SK-N-SH treated with all-trans-retinoic acid at 6 μM for 48 hours (cell line): Measurements from ENCODE around the gene SDK1.

Source experiments
- ATAC-seq: fragments of 200-7000 bp; cut with Tn5 transposase; 3 replicates; pipeline ENCODE4 v1.9.1; 2020; ENCODE audit warnings: mild to moderate bottlenecking, moderate library complexity
- ARNTL ChIP-seq: fragments of 450-650 bp; formaldehyde crosslinking; IDR thresholded peaks from 2 replicates; pipeline ENCODE4 v1.5.0; 2020; ENCODE audit warnings: low read depth, mild to moderate bottlenecking, moderate library complexity, borderline replicate concordance
- CSDC2 ChIP-seq: fragments of 250-450 bp; sonication (Bioruptor Pico); IDR thresholded peaks from 2 replicates; pipeline ENCODE4 v1.5.0; 2020; ENCODE audit warnings: mild to moderate bottlenecking, moderate library complexity
- ESRRG ChIP-seq: fragments of 250-450 bp; sonication (Bioruptor Pico); IDR thresholded peaks from 2 replicates; pipeline ENCODE4 v1.6.1; 2021; ENCODE audit warnings: mild to moderate bottlenecking
- GLIS3 ChIP-seq: fragments of 250-450 bp; sonication (Bioruptor Pico); IDR thresholded peaks from 2 replicates; pipeline ENCODE4 v1.5.0; 2020; ENCODE audit warnings: mild to moderate bottlenecking, moderate library complexity
- ISL1 ChIP-seq: fragments of 250-450 bp; sonication (Bioruptor Pico); IDR thresholded peaks from 2 replicates; pipeline ENCODE4 v2.1.2; 2022; ENCODE audit warnings: mild to moderate bottlenecking, moderate library complexity
- PPARA ChIP-seq: fragments of 250-450 bp; sonication (Bioruptor Pico); IDR thresholded peaks from 2 replicates; pipeline ENCODE4 v1.5.0; 2020; ENCODE audit warnings: mild to moderate bottlenecking, borderline replicate concordance
- SNAI2 ChIP-seq: fragments of 250-450 bp; sonication (Bioruptor Pico); IDR thresholded peaks from 2 replicates; pipeline ENCODE4 v1.5.0; 2020; ENCODE audit warnings: mild to moderate bottlenecking, moderate library complexity
- TCF4 ChIP-seq: fragments of 250-450 bp; sonication (Bioruptor Pico); IDR thresholded peaks from 2 replicates; pipeline ENCODE4 v1.8.0; 2021; ENCODE audit warnings: mild to moderate bottlenecking, moderate library complexity, borderline replicate concordance
- TOX ChIP-seq: fragments of 250-450 bp; sonication (Bioruptor Pico); IDR thresholded peaks from 2 replicates; pipeline ENCODE4 v1.8.0; 2021; ENCODE audit warnings: mild to moderate bottlenecking, moderate library complexity, borderline replicate concordance
- ZC3H10 ChIP-seq: fragments of 250-450 bp; sonication (Bioruptor Pico); IDR thresholded peaks from 2 replicates; pipeline ENCODE4 v1.5.1; 2021; ENCODE audit warnings: mild to moderate bottlenecking, moderate library complexity
- ZFP3 ChIP-seq: fragments of 250-450 bp; sonication (Bioruptor Pico); IDR thresholded peaks from 2 replicates; pipeline ENCODE4 v1.5.0; 2020; ENCODE audit warnings: mild to moderate bottlenecking, moderate library complexity
- ZFP30 ChIP-seq: fragments of 450-650 bp; formaldehyde crosslinking; IDR thresholded peaks from 2 replicates; pipeline ENCODE4 v1.5.0; 2022; ENCODE audit warnings: mild to moderate bottlenecking, moderate library complexity
- ZNF565 ChIP-seq: fragments of 450-650 bp; formaldehyde crosslinking; conservative IDR thresholded peaks from 2 replicates; pipeline ENCODE4 v1.5.0; 2020; ENCODE audit warnings: low read depth, mild to moderate bottlenecking, moderate library complexity
- ZNF70 ChIP-seq: fragments of 450-650 bp; formaldehyde crosslinking; IDR thresholded peaks from 2 replicates; pipeline ENCODE4 v1.5.0; 2020; ENCODE audit warnings: mild to moderate bottlenecking, moderate library complexity
- ZNF8 ChIP-seq: fragments of 450-650 bp; formaldehyde crosslinking; IDR thresholded peaks from 2 replicates; pipeline ENCODE4 v1.5.0; 2020; ENCODE audit warnings: mild to moderate bottlenecking, moderate library complexity
- TF ChIP-seq, protein P1 (sequence below): fragments of 250-450 bp; sonication (Bioruptor Pico); IDR thresholded peaks from 2 replicates; pipeline ENCODE4 v1.8.0; 2021; ENCODE audit warnings: low read depth, mild to moderate bottlenecking, moderate library complexity, borderline replicate concordance
- TF ChIP-seq, protein P2 (sequence below): fragments of 250-450 bp; sonication (Bioruptor Pico); IDR thresholded peaks from 2 replicates; pipeline ENCODE4 v1.8.0; 2020; ENCODE audit warnings: mild to moderate bottlenecking, moderate library complexity, borderline replicate concordance
- TF ChIP-seq, protein P3 (sequence below): fragments of 250-450 bp; sonication (Bioruptor Pico); IDR thresholded peaks from 2 replicates; pipeline ENCODE4 v1.5.1; 2020; ENCODE audit warnings: low read depth, mild to moderate bottlenecking, moderate library complexity
- TF ChIP-seq, protein P4 (sequence below): fragments of 250-450 bp; sonication (Bioruptor Pico); IDR thresholded peaks from 2 replicates; pipeline ENCODE4 v1.5.1; 2021; ENCODE audit warnings: mild to moderate bottlenecking, moderate library complexity
- TF ChIP-seq, protein P5 (sequence below): fragments of 250-450 bp; sonication (Bioruptor Pico); IDR thresholded peaks from 2 replicates; pipeline ENCODE4 v1.5.0; 2020; ENCODE audit warnings: mild to moderate bottlenecking, moderate library complexity

Gene SDK1

DNA sequence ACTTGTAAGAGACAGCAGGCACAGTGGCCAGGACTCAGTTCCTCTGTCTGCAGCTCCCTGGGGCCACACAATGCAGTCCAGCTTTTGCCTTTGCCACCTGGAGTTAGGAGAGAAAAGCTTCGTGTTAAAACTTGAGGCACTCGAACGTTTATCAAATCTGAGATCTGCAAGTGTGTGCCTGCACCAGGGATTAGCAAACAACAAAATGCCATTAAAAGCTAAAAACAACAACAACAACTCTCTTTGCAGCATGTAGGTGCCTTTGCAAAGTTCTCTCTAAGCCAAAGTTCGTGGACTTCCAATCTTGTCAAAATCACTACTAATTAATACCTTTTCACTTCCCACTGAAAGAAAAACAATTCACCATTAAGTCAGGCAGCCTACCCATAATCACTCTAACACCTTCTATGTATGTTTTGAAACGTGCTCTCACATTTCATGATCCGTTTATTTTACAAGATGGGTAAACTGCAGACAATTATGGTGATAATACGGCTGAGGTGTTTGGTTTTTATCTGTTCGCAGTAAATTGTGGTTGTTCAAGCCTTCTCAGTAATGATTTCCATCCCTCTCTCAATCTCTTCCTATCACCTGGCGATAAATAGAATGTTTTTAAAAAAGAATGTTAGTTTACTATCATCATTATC, 36.2 kb upstream of the SDK1 start:
- no peak for ATAC-seq

DNA sequence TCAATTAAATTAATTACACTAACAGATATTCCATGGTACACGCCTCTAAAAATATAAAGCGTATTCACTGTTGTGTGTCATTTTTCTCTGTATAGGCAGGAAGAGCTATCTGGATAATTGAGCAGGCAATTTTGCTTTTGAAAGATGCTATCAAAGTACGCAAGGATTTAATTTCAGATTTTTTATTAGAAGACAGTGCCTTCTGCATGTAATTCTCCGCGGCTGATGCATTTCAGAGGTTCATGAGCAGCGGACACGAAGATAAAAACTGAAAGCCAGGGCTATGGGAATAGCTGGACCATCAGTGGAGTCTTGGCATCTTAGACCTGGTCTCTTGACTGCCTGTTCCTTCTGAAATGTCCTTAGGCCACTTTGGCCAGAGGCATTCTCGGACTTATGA, 35.7 kb upstream of the SDK1 start:
- no peak for ATAC-seq
- TF ChIP-seq ZNF70 (CRISPR knock-in tag), result no peak
- TF ChIP-seq TCF4 (CRISPR knock-in tag), result peak; percentile 37; the same call in 1 of the 2 replicates

More for the DNA sequence above, 36.2 kb upstream of the SDK1 start:
- TF ChIP-seq, protein P1, sequence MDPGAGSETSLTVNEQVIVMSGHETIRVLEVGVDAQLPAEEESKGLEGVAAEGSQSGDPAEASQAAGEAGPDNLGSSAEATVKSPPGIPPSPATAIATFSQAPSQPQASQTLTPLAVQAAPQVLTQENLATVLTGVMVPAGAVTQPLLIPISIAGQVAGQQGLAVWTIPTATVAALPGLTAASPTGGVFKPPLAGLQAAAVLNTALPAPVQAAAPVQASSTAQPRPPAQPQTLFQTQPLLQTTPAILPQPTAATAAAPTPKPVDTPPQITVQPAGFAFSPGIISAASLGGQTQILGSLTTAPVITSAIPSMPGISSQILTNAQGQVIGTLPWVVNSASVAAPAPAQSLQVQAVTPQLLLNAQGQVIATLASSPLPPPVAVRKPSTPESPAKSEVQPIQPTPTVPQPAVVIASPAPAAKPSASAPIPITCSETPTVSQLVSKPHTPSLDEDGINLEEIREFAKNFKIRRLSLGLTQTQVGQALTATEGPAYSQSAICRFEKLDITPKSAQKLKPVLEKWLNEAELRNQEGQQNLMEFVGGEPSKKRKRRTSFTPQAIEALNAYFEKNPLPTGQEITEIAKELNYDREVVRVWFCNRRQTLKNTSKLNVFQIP, result no peak
- TF ChIP-seq, protein P2, sequence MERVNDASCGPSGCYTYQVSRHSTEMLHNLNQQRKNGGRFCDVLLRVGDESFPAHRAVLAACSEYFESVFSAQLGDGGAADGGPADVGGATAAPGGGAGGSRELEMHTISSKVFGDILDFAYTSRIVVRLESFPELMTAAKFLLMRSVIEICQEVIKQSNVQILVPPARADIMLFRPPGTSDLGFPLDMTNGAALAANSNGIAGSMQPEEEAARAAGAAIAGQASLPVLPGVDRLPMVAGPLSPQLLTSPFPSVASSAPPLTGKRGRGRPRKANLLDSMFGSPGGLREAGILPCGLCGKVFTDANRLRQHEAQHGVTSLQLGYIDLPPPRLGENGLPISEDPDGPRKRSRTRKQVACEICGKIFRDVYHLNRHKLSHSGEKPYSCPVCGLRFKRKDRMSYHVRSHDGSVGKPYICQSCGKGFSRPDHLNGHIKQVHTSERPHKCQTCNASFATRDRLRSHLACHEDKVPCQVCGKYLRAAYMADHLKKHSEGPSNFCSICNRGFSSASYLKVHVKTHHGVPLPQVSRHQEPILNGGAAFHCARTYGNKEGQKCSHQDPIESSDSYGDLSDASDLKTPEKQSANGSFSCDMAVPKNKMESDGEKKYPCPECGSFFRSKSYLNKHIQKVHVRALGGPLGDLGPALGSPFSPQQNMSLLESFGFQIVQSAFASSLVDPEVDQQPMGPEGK, result no peak
- TF ChIP-seq PPARA (CRISPR knock-in tag) (no peak), ZFP30 (CRISPR knock-in tag) (no peak), ISL1 (CRISPR knock-in tag) (no peak), TCF4 (CRISPR knock-in tag) (no peak)

DNA sequence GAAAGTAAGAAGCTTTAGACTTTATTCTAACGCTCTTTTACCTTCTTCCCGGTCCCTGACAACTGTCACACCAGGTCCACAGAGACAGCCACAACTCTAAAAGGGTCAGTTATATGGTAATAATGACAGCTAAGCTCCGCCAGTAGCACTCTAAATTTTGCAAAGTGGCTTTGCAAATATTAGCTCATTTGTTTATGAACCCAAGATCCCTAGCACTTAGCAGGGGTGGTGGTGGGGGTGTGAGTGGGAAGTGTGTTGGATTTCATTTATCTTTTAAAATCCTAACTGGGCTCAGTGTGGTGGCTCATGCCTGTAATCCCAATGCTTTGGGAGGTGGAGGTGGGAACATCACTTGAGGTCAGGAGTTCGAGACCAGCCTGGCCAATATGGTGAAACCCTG, 34.8 kb upstream of the SDK1 start:
- no peak for ATAC-seq
- no peak for TF ChIP-seq CSDC2 (CRISPR knock-in tag)
- no peak for TF ChIP-seq ISL1 (CRISPR knock-in tag)
- no peak for TF ChIP-seq ARNTL
- TF ChIP-seq ZFP30 (CRISPR knock-in tag), result no peak
- no peak for TF ChIP-seq TCF4 (CRISPR knock-in tag)
- TF ChIP-seq, protein P2, result no peak
- no peak for TF ChIP-seq GLIS3 (CRISPR knock-in tag)
- TF ChIP-seq ZNF8 (CRISPR knock-in tag), result no peak
- TF ChIP-seq, protein P3, sequence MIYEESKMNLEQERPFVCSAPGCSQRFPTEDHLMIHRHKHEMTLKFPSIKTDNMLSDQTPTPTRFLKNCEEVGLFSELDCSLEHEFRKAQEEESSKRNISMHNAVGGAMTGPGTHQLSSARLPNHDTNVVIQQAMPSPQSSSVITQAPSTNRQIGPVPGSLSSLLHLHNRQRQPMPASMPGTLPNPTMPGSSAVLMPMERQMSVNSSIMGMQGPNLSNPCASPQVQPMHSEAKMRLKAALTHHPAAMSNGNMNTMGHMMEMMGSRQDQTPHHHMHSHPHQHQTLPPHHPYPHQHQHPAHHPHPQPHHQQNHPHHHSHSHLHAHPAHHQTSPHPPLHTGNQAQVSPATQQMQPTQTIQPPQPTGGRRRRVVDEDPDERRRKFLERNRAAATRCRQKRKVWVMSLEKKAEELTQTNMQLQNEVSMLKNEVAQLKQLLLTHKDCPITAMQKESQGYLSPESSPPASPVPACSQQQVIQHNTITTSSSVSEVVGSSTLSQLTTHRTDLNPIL, result no peak
- no peak for TF ChIP-seq PPARA (CRISPR knock-in tag)
- TF ChIP-seq ZC3H10 (CRISPR knock-in tag), result no peak
- TF ChIP-seq, protein P4, sequence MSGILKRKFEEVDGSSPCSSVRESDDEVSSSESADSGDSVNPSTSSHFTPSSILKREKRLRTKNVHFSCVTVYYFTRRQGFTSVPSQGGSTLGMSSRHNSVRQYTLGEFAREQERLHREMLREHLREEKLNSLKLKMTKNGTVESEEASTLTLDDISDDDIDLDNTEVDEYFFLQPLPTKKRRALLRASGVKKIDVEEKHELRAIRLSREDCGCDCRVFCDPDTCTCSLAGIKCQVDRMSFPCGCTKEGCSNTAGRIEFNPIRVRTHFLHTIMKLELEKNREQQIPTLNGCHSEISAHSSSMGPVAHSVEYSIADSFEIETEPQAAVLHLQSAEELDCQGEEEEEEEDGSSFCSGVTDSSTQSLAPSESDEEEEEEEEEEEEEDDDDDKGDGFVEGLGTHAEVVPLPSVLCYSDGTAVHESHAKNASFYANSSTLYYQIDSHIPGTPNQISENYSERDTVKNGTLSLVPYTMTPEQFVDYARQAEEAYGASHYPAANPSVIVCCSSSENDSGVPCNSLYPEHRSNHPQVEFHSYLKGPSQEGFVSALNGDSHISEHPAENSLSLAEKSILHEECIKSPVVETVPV, result no peak
- no peak for TF ChIP-seq SNAI2 (CRISPR knock-in tag)

DNA sequence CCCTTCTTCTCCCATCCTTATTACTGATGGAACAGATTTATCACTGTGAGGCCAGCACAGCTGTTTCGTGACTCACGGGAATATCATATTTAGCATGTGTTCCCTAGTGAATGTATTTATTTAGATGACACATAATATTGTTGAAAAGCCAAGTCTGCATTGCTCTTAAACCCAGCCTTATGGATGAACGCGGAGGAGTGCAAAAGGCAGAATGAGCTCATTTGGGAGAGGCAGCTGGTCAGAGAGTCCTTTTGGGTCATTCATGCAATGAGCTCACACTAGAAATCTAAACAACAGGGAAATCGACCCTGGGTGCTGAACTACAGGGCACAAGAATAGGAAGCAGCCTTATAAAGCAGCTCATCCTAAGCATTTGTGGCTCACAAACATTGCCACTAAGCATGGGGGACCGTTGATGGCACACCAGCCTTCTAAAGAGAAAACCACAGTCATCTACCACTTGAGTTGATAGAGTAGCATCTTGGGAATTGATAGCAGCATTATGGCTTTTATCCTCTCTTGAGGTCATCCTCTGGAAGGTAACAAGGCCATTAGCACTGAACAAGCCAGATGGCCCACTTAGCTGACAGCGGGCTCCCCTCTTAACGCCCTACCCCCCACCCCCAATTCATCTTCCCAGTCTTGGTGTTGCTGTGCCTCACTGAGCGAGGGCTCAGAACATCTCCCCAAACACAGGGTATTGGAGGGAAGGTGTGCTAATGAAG, 32.9 kb upstream of the SDK1 start:
- TF ChIP-seq TCF4 (CRISPR knock-in tag) (no peak), GLIS3 (CRISPR knock-in tag) (no peak)
- no peak for ATAC-seq

DNA sequence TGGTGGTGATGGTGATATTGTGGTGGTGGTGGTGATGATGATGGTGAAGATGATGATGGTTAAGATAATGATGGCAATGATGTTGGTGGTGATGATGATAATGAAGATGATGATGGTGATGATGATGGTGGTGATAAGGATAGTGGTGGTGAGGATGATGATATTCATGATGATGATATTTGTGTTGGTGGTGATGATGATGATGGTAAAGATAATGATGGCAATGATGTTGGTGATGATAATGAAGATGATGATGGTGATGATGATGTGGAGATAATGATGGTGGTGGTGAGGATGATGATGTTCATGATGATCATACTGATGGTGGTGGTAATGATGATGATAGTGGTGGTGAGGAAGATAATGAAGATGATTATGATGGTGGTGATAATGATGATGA, 30.7 kb upstream of the SDK1 start:
- ATAC-seq, result no peak
- TF ChIP-seq ESRRG (no peak), TOX (no peak), ZFP30 (CRISPR knock-in tag) (no peak), ZNF565 (CRISPR knock-in tag) (no peak), ZFP3 (CRISPR knock-in tag) (no peak), TCF4 (CRISPR knock-in tag) (no peak)
- TF ChIP-seq, protein P4, result no peak
- TF ChIP-seq, protein P5, sequence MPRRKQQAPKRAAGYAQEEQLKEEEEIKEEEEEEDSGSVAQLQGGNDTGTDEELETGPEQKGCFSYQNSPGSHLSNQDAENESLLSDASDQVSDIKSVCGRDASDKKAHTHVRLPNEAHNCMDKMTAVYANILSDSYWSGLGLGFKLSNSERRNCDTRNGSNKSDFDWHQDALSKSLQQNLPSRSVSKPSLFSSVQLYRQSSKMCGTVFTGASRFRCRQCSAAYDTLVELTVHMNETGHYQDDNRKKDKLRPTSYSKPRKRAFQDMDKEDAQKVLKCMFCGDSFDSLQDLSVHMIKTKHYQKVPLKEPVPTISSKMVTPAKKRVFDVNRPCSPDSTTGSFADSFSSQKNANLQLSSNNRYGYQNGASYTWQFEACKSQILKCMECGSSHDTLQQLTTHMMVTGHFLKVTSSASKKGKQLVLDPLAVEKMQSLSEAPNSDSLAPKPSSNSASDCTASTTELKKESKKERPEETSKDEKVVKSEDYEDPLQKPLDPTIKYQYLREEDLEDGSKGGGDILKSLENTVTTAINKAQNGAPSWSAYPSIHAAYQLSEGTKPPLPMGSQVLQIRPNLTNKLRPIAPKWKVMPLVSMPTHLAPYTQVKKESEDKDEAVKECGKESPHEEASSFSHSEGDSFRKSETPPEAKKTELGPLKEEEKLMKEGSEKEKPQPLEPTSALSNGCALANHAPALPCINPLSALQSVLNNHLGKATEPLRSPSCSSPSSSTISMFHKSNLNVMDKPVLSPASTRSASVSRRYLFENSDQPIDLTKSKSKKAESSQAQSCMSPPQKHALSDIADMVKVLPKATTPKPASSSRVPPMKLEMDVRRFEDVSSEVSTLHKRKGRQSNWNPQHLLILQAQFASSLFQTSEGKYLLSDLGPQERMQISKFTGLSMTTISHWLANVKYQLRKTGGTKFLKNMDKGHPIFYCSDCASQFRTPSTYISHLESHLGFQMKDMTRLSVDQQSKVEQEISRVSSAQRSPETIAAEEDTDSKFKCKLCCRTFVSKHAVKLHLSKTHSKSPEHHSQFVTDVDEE (CRISPR knock-in tag), result no peak
